Activated CD4-positive, alpha-beta T cell treated with anti-CD3 and anti-CD28 coated beads, Interleukin-2, amount 50 U/mL, for 4 hours (primary cell): ENCODE data around the gene CCL4.
"Not testable (repeated sequence)": the region's sequence is repeated elsewhere in the genome, so short reads cannot be mapped to it uniquely, and the experiment has no call there.

ENCODE experiments used
- DNase-seq, 2 experiments: peaks; one replicate each; pipeline ENCODE4 v3.0.0-alpha.2; 2020

Gene CCL4

GRCh38 chr17:36118477-36119353, 15.1 kb downstream of the CCL4 start:
- DNase-seq: no peak

DNA sequence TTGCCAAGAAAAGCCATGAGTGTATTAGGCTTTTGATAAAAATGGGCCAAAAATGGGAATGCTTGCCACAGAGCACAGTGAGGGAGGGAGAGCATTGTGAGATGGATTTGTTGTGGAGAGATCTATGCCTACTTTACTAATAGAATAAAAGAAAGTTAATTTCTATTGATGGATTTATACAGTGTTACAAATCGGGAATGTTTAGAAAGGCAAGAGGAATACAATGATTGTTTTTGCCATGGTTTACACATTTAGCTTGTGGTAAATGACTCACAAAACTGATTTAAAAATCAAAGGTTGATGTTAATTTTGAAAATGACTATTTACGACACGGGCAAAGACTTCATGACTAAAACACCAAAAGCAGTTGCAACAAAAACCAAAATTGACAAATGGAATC, 16.6 kb downstream of the CCL4 start:
- no peak for DNase-seq

DNA sequence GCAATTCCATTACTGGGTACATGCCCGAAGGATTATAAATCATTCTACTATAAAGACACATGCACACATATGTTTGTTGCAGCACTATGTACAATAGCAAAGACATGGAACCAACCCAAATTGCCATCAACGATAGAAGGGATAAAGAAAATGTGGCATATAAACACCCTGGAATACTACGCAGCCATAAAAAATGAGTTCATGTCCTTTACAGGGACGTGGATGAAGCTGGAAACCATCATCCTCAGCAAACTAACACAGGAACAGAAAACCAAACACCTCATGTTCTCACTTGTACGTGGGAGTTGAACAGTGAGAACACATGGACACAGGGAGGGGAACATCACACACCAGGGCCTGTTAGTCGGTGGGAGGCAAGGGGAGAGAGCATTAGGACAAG, 17.5 kb downstream of the CCL4 start:
- DNase-seq: not testable (repeated sequence)

DNA sequence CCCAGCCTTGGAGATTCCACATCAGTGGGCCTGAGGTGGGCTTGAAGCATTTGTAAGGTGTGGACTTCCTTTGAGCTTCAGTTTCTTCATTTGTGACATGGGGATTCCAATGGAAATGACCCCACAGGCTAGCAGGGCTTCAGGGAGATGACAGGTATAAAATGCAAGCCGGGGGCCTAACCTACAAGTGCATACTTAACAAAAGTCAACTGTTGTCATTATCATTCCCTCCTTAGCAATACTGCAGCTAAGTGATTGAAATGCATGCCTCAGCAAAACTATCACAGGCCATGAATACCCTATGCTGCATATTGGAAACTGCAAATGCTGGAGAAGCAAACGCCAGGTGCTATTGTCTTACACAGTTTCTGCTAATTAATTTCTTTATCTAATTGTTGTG, 19.8 kb downstream of the CCL4 start:
- DNase-seq: no peak

GRCh38 chr17:36124879-36125824, 21.5 kb downstream of the CCL4 start:
- no peak for DNase-seq

DNA sequence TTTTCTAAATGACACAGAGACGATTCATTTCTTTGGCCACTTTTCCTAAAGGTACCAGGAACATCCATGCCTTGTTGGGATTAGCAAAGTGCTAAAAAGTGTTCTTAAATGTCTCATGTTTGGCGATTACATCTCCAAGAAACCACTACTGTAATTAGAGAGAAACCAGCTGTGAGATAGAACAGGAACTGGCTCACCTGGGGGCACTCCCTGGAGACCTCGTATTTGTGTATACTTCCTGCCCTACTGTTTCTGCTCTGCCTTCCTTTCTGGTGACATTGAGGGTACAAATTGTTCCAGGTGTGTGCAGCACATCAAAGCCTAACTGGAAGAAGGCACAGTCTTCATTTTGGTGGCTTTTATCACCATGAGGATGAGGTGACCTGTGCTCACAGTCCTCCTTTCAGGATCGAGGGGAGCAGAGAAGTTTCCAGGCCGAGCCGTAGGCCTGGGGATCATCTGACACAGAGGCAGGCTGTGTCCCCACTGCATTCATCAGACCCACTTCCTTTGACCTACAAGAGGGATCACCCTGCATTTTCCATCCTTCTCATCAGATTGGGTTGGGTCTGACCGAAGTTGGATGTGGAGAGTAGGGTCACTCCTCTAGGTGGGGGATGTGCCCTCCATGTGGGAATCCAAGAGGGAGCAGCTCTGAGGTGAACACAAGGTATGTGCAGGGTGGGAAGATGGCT, 23.7 kb downstream of the CCL4 start:
- DNase-seq: no peak

DNA sequence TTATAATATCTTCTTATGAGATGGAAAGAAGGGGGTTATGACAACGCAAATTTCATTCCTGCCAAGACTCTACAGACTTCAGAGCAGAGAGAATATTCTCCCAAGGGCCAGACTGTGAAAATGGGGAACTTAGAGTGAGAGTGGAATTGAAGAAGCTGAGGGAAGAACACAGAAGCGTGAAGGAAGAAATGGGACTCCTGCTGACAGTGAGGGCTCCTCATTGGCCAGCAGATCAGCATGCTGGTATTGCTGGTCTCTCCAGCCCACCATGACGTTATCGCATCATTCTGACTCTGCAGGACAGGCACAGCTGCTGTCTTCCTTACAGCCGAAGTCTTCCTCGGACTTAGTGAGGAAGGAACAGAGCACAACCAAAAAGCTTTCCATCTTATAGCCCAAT, 24.3 kb downstream of the CCL4 start:
- DNase-seq: no peak

- no peak for DNase-seq
Observed at GRCh38 chr17:36128411-36128978, 24.9 kb downstream of the CCL4 start.

DNA sequence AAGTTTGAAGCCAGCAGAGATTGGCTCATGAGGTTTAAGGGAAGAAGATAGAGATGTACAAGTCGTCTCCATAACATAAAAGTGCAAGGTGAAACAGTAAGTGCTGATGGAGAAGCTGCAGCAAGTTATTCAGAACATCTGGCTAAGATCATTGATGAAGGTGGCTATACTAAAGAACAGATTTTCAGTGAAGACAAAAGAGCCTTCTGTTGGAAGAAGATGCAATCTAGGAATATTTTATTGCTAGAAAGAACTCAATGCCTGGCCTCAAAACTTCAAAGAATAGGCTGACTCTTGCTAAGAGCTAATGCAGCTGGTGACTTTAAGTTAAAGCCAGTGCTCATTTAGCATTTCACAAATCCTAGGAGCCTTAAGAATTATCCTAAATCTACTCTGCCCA, 26.0 kb downstream of the CCL4 start:
- DNase-seq: no peak

GRCh38 chr17:36130346-36130745, 26.7 kb downstream of the CCL4 start:
- no peak for DNase-seq

GRCh38 chr17:36131421-36131820, 27.8 kb downstream of the CCL4 start:
- no peak for DNase-seq

DNA sequence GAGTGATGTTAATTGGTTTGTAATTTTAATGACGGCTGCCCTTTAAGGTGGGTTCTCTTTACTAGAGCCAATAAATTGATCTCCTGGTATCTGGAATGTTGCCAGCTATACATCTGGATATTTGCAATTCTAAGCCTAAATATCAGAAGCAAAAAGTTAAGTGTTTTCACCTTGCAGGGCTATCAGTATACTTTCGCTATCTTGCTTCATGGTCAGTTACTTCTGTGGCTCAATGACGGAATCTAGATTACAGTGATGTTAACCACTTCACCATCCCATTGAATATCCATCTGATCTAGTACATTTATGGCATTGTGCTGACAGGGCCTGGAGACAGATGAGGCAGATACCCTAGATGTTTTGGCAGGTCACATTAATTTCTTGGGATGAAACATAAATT, 28.3 kb downstream of the CCL4 start:
- DNase-seq: no peak

DNA sequence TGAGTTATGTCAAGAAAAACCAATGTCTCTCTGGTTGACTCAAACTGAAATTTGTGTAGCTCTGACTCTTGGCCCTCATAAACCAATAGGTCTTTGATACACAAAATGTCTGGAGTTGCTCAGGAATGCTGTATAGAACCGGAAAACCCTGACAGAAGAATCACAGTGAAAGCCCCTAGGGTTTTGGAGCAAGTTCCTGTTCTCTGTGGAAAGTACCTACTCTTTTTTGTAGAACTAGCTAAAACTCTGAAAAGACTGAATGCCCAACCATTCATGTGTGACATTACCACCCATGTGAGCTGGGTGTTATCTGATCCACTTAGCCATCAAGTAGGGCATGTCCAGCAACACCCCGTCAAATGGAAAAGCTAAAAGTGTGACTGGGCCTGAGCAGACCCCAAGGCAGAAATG, 28.8 kb downstream of the CCL4 start:
- DNase-seq: no peak

GRCh38 chr17:36133602-36134236, 30.1 kb downstream of the CCL4 start:
- DNase-seq: no peak

DNA sequence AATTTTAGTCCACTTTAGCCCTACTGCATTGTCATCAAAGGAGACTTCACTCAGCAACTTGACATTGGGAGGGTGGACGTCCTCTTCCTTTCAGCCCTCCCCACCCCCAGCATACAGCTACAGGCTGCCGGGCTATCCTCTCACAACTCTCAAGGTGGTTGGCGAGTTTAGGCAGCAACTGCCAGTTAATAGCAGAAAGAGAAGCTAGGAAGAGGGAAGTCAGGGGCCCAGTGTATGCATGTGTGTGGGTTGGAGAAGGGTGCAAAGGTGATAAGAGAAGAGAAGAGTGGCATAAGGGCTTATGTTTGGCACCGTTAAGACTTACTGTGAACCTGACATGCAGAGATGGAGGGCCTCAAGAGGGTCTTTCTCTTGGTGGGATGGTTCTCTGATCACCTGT, 31.8 kb downstream of the CCL4 start:
- DNase-seq: no peak

DNA sequence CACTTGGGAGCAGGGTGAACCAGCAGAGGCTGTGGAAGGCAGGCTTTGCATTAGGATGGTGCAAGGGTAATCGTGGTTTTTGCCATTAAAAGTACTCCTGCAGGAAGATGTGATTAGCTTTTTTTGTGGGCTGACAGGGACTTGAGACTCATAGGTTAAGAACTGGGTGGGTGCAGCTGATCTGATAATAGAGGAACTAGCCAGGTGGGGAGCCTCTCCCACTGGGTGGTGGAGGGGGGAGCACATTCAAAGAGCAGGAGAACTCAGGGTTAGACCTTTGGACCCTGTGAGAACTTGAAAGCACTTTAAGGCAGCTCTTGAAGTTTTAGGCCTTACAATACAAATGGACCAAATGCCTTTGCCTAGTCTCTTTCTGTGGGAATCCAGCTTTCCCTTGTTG, 32.4 kb downstream of the CCL4 start:
- DNase-seq: no peak

- DNase-seq: no peak
Observed at GRCh38 chr17:36136439-36136838, 32.8 kb downstream of the CCL4 start.

DNA sequence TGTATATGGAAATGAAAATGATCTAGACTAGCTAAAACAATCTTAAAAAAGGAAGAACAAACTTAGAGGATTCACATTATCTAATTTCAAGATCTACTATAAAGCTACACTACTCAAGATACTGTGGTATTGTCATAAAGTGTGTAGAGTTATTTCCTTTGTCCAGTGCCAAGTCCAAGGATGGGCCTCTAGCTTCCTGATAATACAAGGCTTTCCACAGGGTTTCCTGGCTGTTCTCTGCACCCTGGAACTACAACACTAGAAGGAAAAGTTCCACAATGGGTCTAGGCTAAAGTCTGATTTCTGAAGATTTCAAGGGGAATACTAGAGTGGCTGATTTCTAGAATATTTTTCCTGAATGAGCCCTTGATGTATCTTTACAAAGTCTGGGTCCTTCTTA, 38.6 kb downstream of the CCL4 start:
- no peak for DNase-seq

- DNase-seq: no peak
Observed at GRCh38 chr17:36142806-36143205, 39.2 kb downstream of the CCL4 start.

DNA sequence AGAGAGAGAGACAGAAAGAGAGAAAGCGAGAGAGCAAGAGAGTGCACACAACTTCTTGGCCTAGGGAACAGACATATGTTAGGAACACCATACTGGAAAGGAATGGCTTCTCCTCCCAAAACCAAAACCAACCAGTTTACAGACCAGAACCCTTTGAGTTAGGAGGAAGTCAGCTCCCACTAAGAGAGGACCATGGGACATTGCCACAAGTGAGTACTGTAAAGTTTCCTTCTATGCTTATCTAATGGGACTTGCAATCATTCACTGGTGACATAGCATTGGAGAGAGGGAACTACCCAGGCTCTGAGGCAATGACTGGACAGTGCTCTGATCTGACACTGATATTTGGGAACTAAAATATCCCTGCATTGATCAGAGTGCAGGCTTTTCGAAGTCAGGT, 40.4 kb downstream of the CCL4 start:
- DNase-seq: no peak

GRCh38 chr17:36144981-36145729, 41.5 kb downstream of the CCL4 start:
- no peak for DNase-seq

DNA sequence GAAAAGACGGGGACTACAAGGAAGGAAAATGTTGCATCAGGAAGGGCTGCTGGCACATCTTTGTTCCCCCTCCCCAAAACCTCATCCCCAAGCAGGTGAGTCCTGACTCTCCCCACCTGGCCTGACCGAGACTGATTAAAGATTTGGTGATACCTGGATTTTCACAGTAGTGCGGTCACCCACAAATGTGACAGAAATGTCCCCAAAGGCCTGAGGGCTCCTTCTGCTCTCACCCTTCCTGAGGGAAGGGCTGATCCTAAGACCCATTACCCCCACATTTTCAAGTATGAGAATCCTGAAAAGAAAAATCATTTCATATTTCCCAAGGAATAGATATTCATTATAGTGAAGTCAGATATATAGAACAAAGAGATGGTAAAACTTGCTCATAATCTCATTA, 44.0 kb downstream of the CCL4 start:
- DNase-seq: no peak
